GM23338 (cell line): ENCODE results near the gene GRIA3. TPM values are rescaled to one million over a fixed set of nuclear protein-coding genes. Genes with fewer than 3 reads are reported as not detected.

Source experiments
- ATAC-seq: fragments of 200-7000 bp; cut with Tn5 transposase; 3 replicates; pipeline ENCODE4 v1.9.1; 2020
- DNase-seq: peaks from one replicate; pipeline ENCODE4 v3.0.0-alpha.2; 2015; ENCODE audit warnings: low spot score
- H2AFZ ChIP-seq: fragments of 200-600 bp; sonication (generic); 2 replicates; pipeline ENCODE4 v1.8.0; 2016; ENCODE audit warnings: antibody characterized with exemption, mild to moderate bottlenecking, moderate library complexity
- H3F3A ChIP-seq: fragments of 200-600 bp; sonication (generic); replicated peaks from 2 replicates; pipeline ENCODE4 v1.8.0; 2017; ENCODE audit warnings: antibody characterized with exemption, mixed run types, low read depth
- H3K27ac ChIP-seq: fragments of 200-600 bp; sonication (generic); 2 replicates; pipeline ENCODE4 v1.6.1; 2016; ENCODE audit warnings: low read depth
- H3K27me3 ChIP-seq: fragments of 200-600 bp; sonication (generic); 2 replicates; pipeline ENCODE4 v1.8.0; 2016; ENCODE audit warnings: mild to moderate bottlenecking, mixed run types, moderate library complexity; ENCODE audit not compliant: insufficient read depth
- H3K36me3 ChIP-seq: fragments of 200-600 bp; sonication (generic); 2 replicates; pipeline ENCODE4 v1.8.0; 2016; ENCODE audit warnings: mild to moderate bottlenecking; ENCODE audit not compliant: insufficient read depth
- H3K4me1 ChIP-seq: fragments of 200-600 bp; sonication (generic); 2 replicates; pipeline ENCODE4 v1.8.0; 2016; ENCODE audit warnings: mild to moderate bottlenecking, moderate library complexity; ENCODE audit not compliant: insufficient read depth
- H3K4me2 ChIP-seq: fragments of 200-600 bp; sonication (generic); 2 replicates; pipeline ENCODE4 v1.7.1; 2017; ENCODE audit warnings: mixed run types
- H3K4me3 ChIP-seq: fragments of 200-600 bp; sonication (generic); 2 replicates; pipeline ENCODE4 v1.6.1; 2016; ENCODE audit warnings: mixed run types
- H3K79me2 ChIP-seq: fragments of 200-600 bp; sonication (generic); replicated peaks from 2 replicates; pipeline ENCODE4 v1.8.0; 2017; ENCODE audit warnings: mild to moderate bottlenecking; ENCODE audit not compliant: insufficient read depth
- H3K9me2 ChIP-seq: fragments of 200-600 bp; sonication (generic); 2 replicates; pipeline ENCODE4 v1.8.0; 2017; ENCODE audit not compliant: insufficient read depth
- H4K20me1 ChIP-seq: fragments of 200-600 bp; sonication (generic); replicated peaks from 2 replicates; pipeline ENCODE4 v1.8.0; 2017; ENCODE audit warnings: mild to moderate bottlenecking; ENCODE audit not compliant: insufficient read depth
- H3K27ac Mint-ChIP-seq: 2 replicates; pipeline ENCODE4 v1.8.0; 2020; ENCODE audit warnings: inconsistent platforms, mild to moderate bottlenecking, moderate library complexity, mixed read lengths
- H3K27me3 Mint-ChIP-seq: 3 replicates; pipeline ENCODE4 v1.8.0; 2022; ENCODE audit warnings: low read depth, mild to moderate bottlenecking, moderate library complexity, mixed read lengths, inconsistent platforms; ENCODE audit not compliant: insufficient read depth, poor library complexity
- H3K36me3 Mint-ChIP-seq: 3 replicates; pipeline ENCODE4 v1.8.0; 2021; ENCODE audit warnings: low read depth, mild to moderate bottlenecking, inconsistent platforms, moderate library complexity, mixed read lengths
- H3K4me1 Mint-ChIP-seq: 3 replicates; pipeline ENCODE4 v1.8.0; 2020; ENCODE audit warnings: mild to moderate bottlenecking, inconsistent platforms, mixed read lengths
- H3K4me3 Mint-ChIP-seq: 3 replicates; pipeline ENCODE4 v1.8.0; 2021; ENCODE audit warnings: moderate library complexity, mild to moderate bottlenecking, inconsistent platforms, mixed read lengths
- H3K9me3 Mint-ChIP-seq: 3 replicates; pipeline ENCODE4 v1.8.0; 2020; ENCODE audit warnings: moderate library complexity, mild to moderate bottlenecking, inconsistent platforms, mixed read lengths
- CREB1 ChIP-seq: fragments of 250-450 bp; sonication (Bioruptor Pico); IDR thresholded peaks from 2 replicates; pipeline ENCODE4 v1.5.0; 2020; ENCODE audit warnings: low read depth, mild to moderate bottlenecking, moderate library complexity
- CTCF ChIP-seq, 2 experiments: fragments of 200-600 bp in 1 of 2; sonication (generic) in 1 of 2; conservative IDR thresholded peaks; 2 replicates each; pipeline versions ENCODE4 v1.5.1 to v1.6.1; 2016 to 2017; ENCODE audit warnings: antibody characterized with exemption in 2 of 2, low read depth in 2 of 2, mild to moderate bottlenecking in 2 of 2, moderate library complexity in 1 of 2
- ETS1 ChIP-seq: IDR thresholded peaks from 2 replicates; pipeline ENCODE4 v1.6.1; 2016; ENCODE audit warnings: antibody characterized with exemption
- EZH2 ChIP-seq: fragments of 200-600 bp; sonication (generic); IDR thresholded peaks from one replicate; pipeline ENCODE4 v1.8.0; 2017; ENCODE audit warnings: antibody characterized with exemption, mild to moderate bottlenecking, low read depth; ENCODE audit not compliant: unreplicated experiment
- JUNB ChIP-seq: IDR thresholded peaks from one replicate; pipeline ENCODE4 v1.6.1; 2016; ENCODE audit warnings: antibody characterized with exemption; ENCODE audit not compliant: unreplicated experiment
- NANOG ChIP-seq: IDR thresholded peaks from 2 replicates; pipeline ENCODE4 v1.6.1; 2016; ENCODE audit warnings: antibody characterized with exemption, borderline replicate concordance
- POLR2AphosphoS5 ChIP-seq: IDR thresholded peaks from 2 replicates; pipeline ENCODE4 v1.6.1; 2016; ENCODE audit warnings: antibody characterized with exemption, low read depth
- REST ChIP-seq: IDR thresholded peaks from one replicate; pipeline ENCODE4 v1.6.1; 2018; ENCODE audit warnings: antibody characterized with exemption; ENCODE audit not compliant: unreplicated experiment
- STAT1 ChIP-seq: IDR thresholded peaks from one replicate; pipeline ENCODE4 v1.6.1; 2016; ENCODE audit warnings: antibody characterized with exemption; ENCODE audit not compliant: unreplicated experiment
- ZNF114 ChIP-seq: fragments of 250-450 bp; sonication (Bioruptor Pico); IDR thresholded peaks from 2 replicates; pipeline ENCODE4 v1.5.0; 2020; ENCODE audit warnings: mild to moderate bottlenecking, moderate library complexity
- ZNF331 ChIP-seq: fragments of 250-450 bp; sonication (Bioruptor Pico); IDR thresholded peaks from 2 replicates; pipeline ENCODE4 v1.5.0; 2020; ENCODE audit warnings: low read depth, mild to moderate bottlenecking, moderate library complexity
- polyA plus RNA-seq: library from polyadenylated mRNA; unstranded; fragments of >200 nt; fragmentation: Nextera tagmentation; extraction: Ambion mirVana; gene quantifications from 2 replicates; pipeline ENCODE4 v1.2.1, GENCODE V29; 2016
- total RNA-seq: library from RNA; depleted of rRNA; stranded (reverse); fragments of >200 nt; shearing (Covaris generic); gene quantifications from 2 replicates; pipeline ENCODE4 v1.2.3, GENCODE V29; 2014

Gene GRIA3
- total and polyA plus RNA-seq, 2 experiments from 2014 or later: 2.7 to 5.6 TPM

GRCh38 chrX:123170546-123170945 is 13.5 kb upstream of the GRIA3 start:
- H3K36me3 Mint-ChIP-seq: no peaks in the 10 kb centered on the region
- ATAC-seq (no peak), DNase-seq (no peak)

GRCh38 chrX:123171781-123172180 is 12.3 kb upstream of the GRIA3 start:
- Histone ChIP-seq H2AFZ (no peak overlapping the region), H3K4me2 (no peak overlapping the region), H3F3A (no peaks in the 10 kb centered on the region), H3K27me3 (no peaks in the 10 kb centered on the region), H3K4me1 (peaks cover 3% of the 10 kb centered on the region; the same call in 1 of the 2 replicates), H3K27ac (no peak overlapping the region), H3K9me2 (no peaks in the 10 kb centered on the region), H3K79me2 (no peaks in the 10 kb centered on the region), H4K20me1 (no peaks in the 10 kb centered on the region), H3K4me3 (no peak overlapping the region), H3K36me3 (no peaks in the 10 kb centered on the region)
- Mint-ChIP-seq H3K4me3 (no peak overlapping the region), H3K27me3 (no peaks in the 10 kb centered on the region), H3K4me1 (peaks cover 9% of the 10 kb centered on the region; the same call in 2 of the 3 replicates), H3K9me3 (no peaks in the 10 kb centered on the region), H3K36me3 (no peaks in the 10 kb centered on the region), H3K27ac (no peak overlapping the region)
- DNase-seq (no peak), ATAC-seq (no peak)
- TF ChIP-seq STAT1: no peak
- no peak for TF ChIP-seq NANOG
- TF ChIP-seq POLR2AphosphoS5: no peak
- no peak for TF ChIP-seq CREB1 (CRISPR knock-in tag)
- no peak for TF ChIP-seq ZNF114 (CRISPR knock-in tag)
- no peak for TF ChIP-seq REST
- TF ChIP-seq EZH2: no peak
- no peak for TF ChIP-seq JUNB
- TF ChIP-seq ZNF331 (CRISPR knock-in tag): no peak

More at GRCh38 chrX:123170546-123170945, 13.5 kb upstream of the GRIA3 start:
- Histone ChIP-seq H2AFZ (no peak overlapping the region), H3K4me2 (no peak overlapping the region), H3K27me3 (no peaks in the 10 kb centered on the region), H3F3A (no peaks in the 10 kb centered on the region), H3K4me3 (no peak overlapping the region), H3K9me2 (no peaks in the 10 kb centered on the region), H4K20me1 (no peaks in the 10 kb centered on the region), H3K27ac (no peak overlapping the region), H3K4me1 (peaks cover 3% of the 10 kb centered on the region; the same call in 1 of the 2 replicates), H3K36me3 (no peaks in the 10 kb centered on the region), H3K79me2 (no peaks in the 10 kb centered on the region)
- H3K4me3 Mint-ChIP-seq: no peak overlapping the region
- peaks cover 7% of the 10 kb centered on the region; the same call in 2 of the 3 replicates for H3K4me1 Mint-ChIP-seq
- TF ChIP-seq EZH2 (no peak), ETS1 (no peak), CTCF (conservative IDR thresholded peaks at IDR 0.05; ENCODE audit: low read depth in 2 of 2) (no peak)
- H3K27ac Mint-ChIP-seq: no peak overlapping the region
- H3K27me3 Mint-ChIP-seq: no peaks in the 10 kb centered on the region
- H3K9me3 Mint-ChIP-seq: no peaks in the 10 kb centered on the region
